Dermis blood vessel endothelial cell (primary cell): ENCODE results near the gene TXNRD2. TPM values are rescaled to one million over a fixed set of nuclear protein-coding genes. Genes with fewer than 3 reads are reported as not detected.
"Not testable (repeated sequence)": the region's sequence is repeated elsewhere in the genome, so short reads cannot be mapped to it uniquely, and the experiment has no call there.

Experiments used
- DNase-seq: peaks from one replicate; pipeline ENCODE4 v3.0.0; 2010
- total RNA-seq: library from RNA; depleted of rRNA; stranded (reverse); fragments of >200 nt; gene quantifications from 2 replicates; pipeline ENCODE4 v1.2.3, GENCODE V29; 2014

The TXNRD2 gene
- total RNA-seq, 1 donor from 2014 or later, result 81.9 TPM

DNA sequence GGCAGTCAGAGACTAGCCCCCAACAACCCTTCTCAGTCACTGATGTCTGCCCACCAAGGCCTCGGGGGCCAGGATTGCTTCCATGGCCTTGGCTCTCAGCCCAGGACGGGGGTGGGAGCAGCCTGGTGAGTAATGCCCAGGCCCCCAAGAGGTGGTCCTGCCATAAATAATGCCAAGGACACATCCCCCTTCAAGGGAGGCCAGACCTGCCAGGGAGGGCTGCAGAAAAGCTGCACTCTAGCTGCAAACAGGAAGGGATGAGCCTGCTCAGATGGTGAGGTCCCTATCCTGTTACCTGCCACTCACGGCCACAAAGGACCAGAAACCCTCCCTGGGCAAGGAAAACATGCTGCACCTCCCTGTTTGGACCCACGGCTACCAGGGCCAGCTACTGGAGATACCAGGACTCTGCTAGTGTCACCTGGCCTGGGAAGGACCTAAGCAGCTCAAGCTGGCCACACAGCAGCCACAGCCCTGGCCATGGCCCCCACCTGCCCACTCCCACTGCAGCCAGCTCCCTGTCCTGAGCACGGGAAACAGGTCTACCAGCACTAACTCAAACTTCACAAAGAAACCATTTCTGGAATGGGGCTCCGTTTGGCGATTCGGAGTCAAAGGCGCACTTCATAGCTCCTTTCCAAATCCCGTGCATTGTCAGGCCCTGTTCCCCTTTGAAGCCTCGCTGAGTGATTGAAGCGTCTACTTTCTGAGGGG is 99.1 kb downstream of the TXNRD2 start:
- no peak for DNase-seq

- no peak for DNase-seq
Measured at GRCh38 chr22:19841641-19842392, 99.8 kb downstream of the TXNRD2 start.

DNA sequence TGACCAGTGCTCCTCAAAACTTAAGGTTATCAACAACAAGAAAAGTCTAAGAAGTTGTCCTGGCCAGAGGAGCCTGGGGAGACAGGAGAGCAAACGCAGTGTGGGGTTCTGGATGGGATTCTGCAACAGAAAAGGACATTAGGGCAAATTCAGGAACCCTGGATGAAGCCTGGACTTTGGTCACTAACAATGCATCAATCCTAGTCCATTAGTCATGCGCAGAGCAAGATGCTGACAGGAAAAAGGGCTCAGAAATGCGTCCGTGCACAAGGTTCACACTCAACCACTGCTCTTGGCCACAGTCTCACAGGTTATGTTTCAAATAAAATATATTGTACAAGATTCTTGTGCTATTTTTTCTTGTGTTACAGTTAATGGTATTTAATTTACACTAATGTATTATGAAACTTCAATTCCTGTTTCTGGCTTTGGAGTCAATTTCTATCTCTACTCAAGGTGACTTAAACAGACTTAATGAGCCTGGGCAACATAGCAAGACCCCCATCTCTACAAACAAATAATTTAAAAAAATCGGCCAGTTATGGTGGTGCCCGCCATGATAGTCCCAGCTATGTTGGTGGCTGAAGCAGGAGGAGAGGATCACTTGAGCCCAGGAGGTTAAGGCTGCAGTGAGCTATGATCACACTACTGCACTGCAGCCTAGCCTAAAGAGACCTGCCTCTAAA is 100.5 kb downstream of the TXNRD2 start:
- DNase-seq, result peak; percentile 27

GRCh38 chr22:19840059-19840458 is 101.6 kb downstream of the TXNRD2 start:
- DNase-seq, result no peak

GRCh38 chr22:19837915-19838314 is 103.7 kb downstream of the TXNRD2 start:
- DNase-seq, result no peak

GRCh38 chr22:19836512-19836911 is 105.1 kb downstream of the TXNRD2 start:
- no peak for DNase-seq

DNA sequence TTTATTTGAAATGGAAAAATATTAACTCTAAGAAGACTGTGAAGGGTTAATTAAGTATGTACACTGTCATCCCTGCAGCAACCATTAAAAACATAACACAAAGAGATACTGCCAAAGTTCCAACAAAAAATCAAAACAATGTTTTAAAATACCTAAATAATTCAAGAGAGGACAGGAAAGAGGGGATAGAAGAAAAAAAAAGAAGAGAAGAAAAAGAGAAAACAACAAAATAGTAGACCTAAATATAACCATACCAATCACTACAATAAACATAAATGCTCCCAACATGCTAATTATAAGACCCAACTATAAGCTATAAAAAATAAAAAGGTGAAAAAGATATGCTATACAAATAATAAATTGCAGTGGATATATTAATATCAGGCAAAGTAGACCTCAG is 107.0 kb downstream of the TXNRD2 start:
- DNase-seq, result no peak

DNA sequence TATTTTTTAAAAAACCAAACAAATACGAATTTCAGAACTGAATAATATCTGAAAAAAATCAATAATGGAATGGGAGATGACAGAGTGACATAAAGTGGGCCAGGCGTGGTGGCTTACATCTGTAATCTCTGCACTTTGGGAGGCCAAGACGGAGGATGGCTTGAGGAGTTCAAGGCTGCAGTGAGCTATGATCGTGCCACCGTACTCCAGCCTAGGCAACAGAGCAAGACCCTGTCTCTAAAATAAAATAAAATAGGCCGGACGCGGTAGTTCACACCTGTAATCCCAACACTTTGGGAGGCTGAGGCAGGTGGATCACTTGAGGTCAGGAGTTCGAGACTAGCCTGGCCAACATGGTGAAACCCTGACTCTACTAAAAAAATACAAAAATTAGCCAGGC is 108.3 kb downstream of the TXNRD2 start:
- not testable (repeated sequence) for DNase-seq

GRCh38 chr22:19832476-19833108 is 109.0 kb downstream of the TXNRD2 start:
- DNase-seq, result no peak

- not testable (repeated sequence) for DNase-seq
Measured at GRCh38 chr22:19831979-19832378, 109.6 kb downstream of the TXNRD2 start.

GRCh38 chr22:19831016-19831415 is 110.6 kb downstream of the TXNRD2 start:
- no peak for DNase-seq

- no peak for DNase-seq
Measured at GRCh38 chr22:19828035-19828401, 113.6 kb downstream of the TXNRD2 start.

DNA sequence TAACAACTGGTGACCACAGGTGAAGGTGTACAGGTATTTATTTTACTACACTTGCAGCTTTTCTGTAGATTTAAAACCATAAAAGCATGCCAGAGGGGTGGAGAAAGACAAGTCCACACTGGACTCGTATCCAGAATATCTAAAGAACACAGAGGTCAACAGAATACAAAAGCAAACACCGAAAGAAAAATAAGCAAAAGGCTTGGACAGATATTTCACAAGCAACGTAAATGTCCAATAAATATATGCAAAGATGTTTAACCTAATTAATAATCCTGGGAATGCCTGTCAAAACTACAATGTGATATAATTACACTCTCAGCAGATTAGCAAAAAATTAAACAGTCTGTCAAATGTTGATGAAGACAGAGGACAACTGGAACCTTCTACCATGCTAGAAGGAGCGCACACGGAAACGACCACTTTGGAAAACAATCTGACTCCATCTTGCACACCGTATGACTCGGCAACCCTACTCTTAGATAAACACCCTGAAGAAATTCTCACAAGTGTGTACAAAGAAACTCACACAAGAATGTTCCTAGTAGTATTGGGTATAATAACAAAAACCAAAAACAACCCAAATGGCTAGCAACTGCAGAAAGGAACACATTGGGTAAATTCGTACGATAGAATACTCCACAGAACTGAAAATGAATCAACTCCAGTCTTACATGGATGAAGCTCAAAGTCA is 114.1 kb downstream of the TXNRD2 start:
- no peak for DNase-seq

- DNase-seq, result no peak
Measured at GRCh38 chr22:19826619-19826950, 115.0 kb downstream of the TXNRD2 start.

- no peak for DNase-seq
Measured at GRCh38 chr22:19825904-19826618, 115.6 kb downstream of the TXNRD2 start.

Other genes with a start within 250 kb of the TXNRD2 start
- 25.3 and 29.3 TPM in 2 replicates for gene SEPTIN5, start 227.3 kb downstream of the TXNRD2 start, total RNA-seq
- gene GP1BB, start 218.3 kb downstream of the TXNRD2 start, total RNA-seq, result 5.3 and 5.4 TPM in 2 replicates
- gene TBX1, start 181.0 kb downstream of the TXNRD2 start, total RNA-seq, result 69.6 and 73.2 TPM in 2 replicates
- gene GNB1L, start 86.9 kb downstream of the TXNRD2 start, total RNA-seq, result 7.3 and 12.4 TPM in 2 replicates
- 28.1 and 30.7 TPM in 2 replicates for gene RTL10, start 86.9 kb downstream of the TXNRD2 start, total RNA-seq
- 551 and 616 TPM in 2 replicates for gene COMT, start within 50 bp of the TXNRD2 start, total RNA-seq
- gene ARVCF, start 75.0 kb upstream of the TXNRD2 start, total RNA-seq, result 123 and 288 TPM in 2 replicates
- gene TANGO2, start 79.3 kb upstream of the TXNRD2 start, total RNA-seq, result 86.0 and 93.6 TPM in 2 replicates
- 30.2 and 30.3 TPM in 2 replicates for gene DGCR8, start 138.4 kb upstream of the TXNRD2 start, total RNA-seq
- gene RANBP1, start 174.3 kb upstream of the TXNRD2 start, total RNA-seq, result 239 and 338 TPM in 2 replicates
- gene TRMT2A, start 175.4 kb upstream of the TXNRD2 start, total RNA-seq, result 39.9 and 48.8 TPM in 2 replicates
- 9.0 and 20.4 TPM in 2 replicates for gene ZDHHC8, start 190.0 kb upstream of the TXNRD2 start, total RNA-seq
- gene CCDC188, start 209.2 kb upstream of the TXNRD2 start, total RNA-seq, result 9.4 and 11.1 TPM in 2 replicates